IMR-90 (cell line): Measurements from ENCODE around the gene ZNF613. TPM values are rescaled to one million over a fixed set of nuclear protein-coding genes. Genes with fewer than 3 reads are reported as not detected.
"Not testable (repeated sequence)": the region's sequence is repeated elsewhere in the genome, so short reads cannot be mapped to it uniquely, and the experiment has no call there.

Experiments
- ATAC-seq: fragments of 200-7000 bp; cut with Tn5 transposase; 2 replicates; pipeline ENCODE4 v1.9.1; 2020; ENCODE audit warnings: low read depth, mild to moderate bottlenecking, moderate library complexity
- BruUV-seq: library from RNA; stranded (reverse); fragments of 400-500 nt; replicated peaks from 2 replicates; lab custom pipeline; 2021; lab: Mats Ljungman, UMichigan
- CTCF ChIA-PET: fragments of 300-600 bp; formaldehyde crosslinking; extraction: SDS; loops from one replicate; lab custom pipeline; 2021; ENCODE audit warnings: antibody characterized with exemption; lab: Yijun Ruan, JAX
- POLR2A ChIA-PET: fragments of 300-600 bp; sonication (Branson Sonifier 250); formaldehyde crosslinking; loops from one replicate; lab custom pipeline; 2022; ENCODE audit warnings: antibody characterized with exemption; ENCODE audit not compliant: unreplicated experiment; lab: Charles Lee
- DNase-seq: peaks from one replicate; pipeline ENCODE4 v3.0.0; 2013
- H2AFZ ChIP-seq: replicated peaks from 2 replicates; pipeline ENCODE3; 2013; ENCODE audit warnings: low read length, mild to moderate bottlenecking; ENCODE audit not compliant: poor library complexity
- H2AK5ac ChIP-seq: 2 replicates; pipeline ENCODE4 v1.6.1; 2013; ENCODE audit warnings: low read depth, low read length, inconsistent platforms
- H2AK9ac ChIP-seq: replicated peaks from 2 replicates; pipeline ENCODE3; 2013; ENCODE audit warnings: mild to moderate bottlenecking, low read depth, low read length, moderate library complexity; ENCODE audit not compliant: poor library complexity
- H2BK120ac ChIP-seq: 2 replicates; pipeline ENCODE4 v1.6.1; 2013; ENCODE audit warnings: low read depth, low read length, inconsistent platforms
- H2BK15ac ChIP-seq: 3 replicates; pipeline ENCODE4 v1.6.1; 2013; ENCODE audit warnings: low read depth, low read length, inconsistent platforms
- H2BK20ac ChIP-seq: 2 replicates; pipeline ENCODE4 v1.6.1; 2013; ENCODE audit warnings: low read depth, mild to moderate bottlenecking, inconsistent platforms, low read length, moderate library complexity
- H2BK5ac ChIP-seq: 2 replicates; pipeline ENCODE4 v1.6.1; 2013; ENCODE audit warnings: mild to moderate bottlenecking, low read depth, low read length, inconsistent platforms; ENCODE audit not compliant: poor library complexity, severe bottlenecking
- H3K14ac ChIP-seq: replicated peaks from 2 replicates; pipeline ENCODE4 v1.6.1; 2013; ENCODE audit warnings: low read depth, low read length, inconsistent platforms
- H3K18ac ChIP-seq: 2 replicates; pipeline ENCODE4 v1.6.1; 2013; ENCODE audit warnings: low read depth, low read length, control low read depth
- H3K23ac ChIP-seq: 2 replicates; pipeline ENCODE4 v1.6.1; 2013; ENCODE audit warnings: low read depth, low read length, inconsistent platforms
- H3K27ac ChIP-seq: 2 replicates; pipeline ENCODE4 v1.5.1; 2013; ENCODE audit warnings: mild to moderate bottlenecking, control low read depth, low read length; ENCODE audit not compliant: insufficient read depth
- H3K27me3 ChIP-seq: 2 replicates; pipeline ENCODE4 v1.6.1; 2013; ENCODE audit warnings: low read length; ENCODE audit not compliant: control insufficient read depth, insufficient read depth
- H3K36me3 ChIP-seq: 2 replicates; pipeline ENCODE4 v1.6.1; 2013; ENCODE audit warnings: low read length, mixed read lengths; ENCODE audit not compliant: control insufficient read depth, insufficient read depth
- H3K4ac ChIP-seq: 2 replicates; pipeline ENCODE4 v1.6.1; 2013; ENCODE audit warnings: low read depth, low read length, inconsistent platforms
- H3K4me1 ChIP-seq: 2 replicates; pipeline ENCODE4 v1.6.1; 2013; ENCODE audit warnings: low read length, mixed read lengths; ENCODE audit not compliant: control insufficient read depth, insufficient read depth
- H3K4me2 ChIP-seq: 2 replicates; pipeline ENCODE4 v1.6.1; 2013; ENCODE audit warnings: low read depth, mild to moderate bottlenecking, control low read depth, low read length, moderate library complexity
- H3K4me3 ChIP-seq: 2 replicates; pipeline ENCODE4 v1.5.1; 2013; ENCODE audit warnings: low read depth, mild to moderate bottlenecking, control low read depth, low read length, moderate library complexity; ENCODE audit not compliant: insufficient read depth
- H3K56ac ChIP-seq: 2 replicates; pipeline ENCODE4 v1.6.1; 2013; ENCODE audit warnings: low read length, inconsistent platforms; ENCODE audit not compliant: insufficient read depth; ENCODE audit errors: extremely low read depth
- H3K79me1 ChIP-seq, 2 experiments: 2 replicates each; pipeline ENCODE4 v1.6.1; 2013; ENCODE audit warnings: low read length in 2 of 2, inconsistent platforms in 1 of 2, low read depth in 1 of 2
- H3K9ac ChIP-seq: 2 replicates; pipeline ENCODE4 v1.6.1; 2013; ENCODE audit warnings: low read depth, low read length, control low read depth
- H3K9me1 ChIP-seq: 2 replicates; pipeline ENCODE4 v1.6.1; 2013; ENCODE audit warnings: low read length, inconsistent platforms; ENCODE audit not compliant: insufficient read depth
- H3K9me3 ChIP-seq: 2 replicates; pipeline ENCODE4 v1.6.1; 2013; ENCODE audit warnings: low read length; ENCODE audit not compliant: control insufficient read depth, insufficient read depth
- H4K20me1 ChIP-seq: 2 replicates; pipeline ENCODE4 v1.6.1; 2013; ENCODE audit warnings: low read length, inconsistent platforms; ENCODE audit not compliant: insufficient read depth
- H4K5ac ChIP-seq: 2 replicates; pipeline ENCODE4 v1.6.1; 2013; ENCODE audit warnings: mild to moderate bottlenecking, low read depth, low read length, control low read depth
- H4K8ac ChIP-seq, 2 experiments: 2 replicates each; pipeline ENCODE4 v1.6.1; 2013; ENCODE audit warnings: low read depth in 2 of 2, low read length in 2 of 2, control low read depth in 1 of 2, inconsistent platforms in 1 of 2
- H4K91ac ChIP-seq: 2 replicates; pipeline ENCODE4 v1.6.1; 2013; ENCODE audit warnings: low read depth, low read length, inconsistent platforms; ENCODE audit not compliant: insufficient read depth
- WGBS, 2 experiments: methylation state at CpG; one replicate each; pipeline versions ENCODE4 v1.1.5 to v1.1.7; 2013; ENCODE audit warnings: missing lambda C conversion rate in 2 of 2; ENCODE audit not compliant: insufficient read length in 1 of 2; ENCODE audit errors: extremely low coverage in 2 of 2; 5-methylcytosine and 5-hydroxymethylcytosine counted together
- dilution Hi-C: fragments of 300-500 bp; cut with HindIII; formaldehyde crosslinking; loops from one replicate; pipeline ENCODE4 v1.14.3; 2018; ENCODE audit warnings: low sequenced_read_pairs; ENCODE audit not compliant: unreplicated experiment
- in situ Hi-C: fragments of 300-500 bp; cut with MboI; formaldehyde crosslinking; loops from 3 replicates; pipeline ENCODE4 v1.14.3; 2019; ENCODE audit warnings: low sequenced_read_pairs, inconsistent platforms, mixed read lengths
- intact Hi-C: fragments of 100-400 bp; cut with micrococcal nuclease; formaldehyde crosslinking; loops from 2 replicates; pipeline ENCODE4 v1.10.0; 2022
- polyA plus RNA-seq, 3 experiments: library from polyadenylated mRNA; depleted of rRNA; stranded (reverse); fragments of >200 nt; gene quantifications; 2 replicates each; pipeline ENCODE4 v1.2.3, GENCODE V29; 2012; ENCODE audit warnings: low replicate concordance in 1 of 3
- total RNA-seq: library from RNA; depleted of rRNA; stranded (reverse); fragments of >200 nt; gene quantifications from 2 replicates; pipeline ENCODE4 v1.2.3, GENCODE V29; 2012

Gene ZNF613
- total and polyA plus RNA-seq, 2 of the 4 experiments (the other 2 are of a cell fraction) = 3.3 to 10.4 TPM

DNA sequence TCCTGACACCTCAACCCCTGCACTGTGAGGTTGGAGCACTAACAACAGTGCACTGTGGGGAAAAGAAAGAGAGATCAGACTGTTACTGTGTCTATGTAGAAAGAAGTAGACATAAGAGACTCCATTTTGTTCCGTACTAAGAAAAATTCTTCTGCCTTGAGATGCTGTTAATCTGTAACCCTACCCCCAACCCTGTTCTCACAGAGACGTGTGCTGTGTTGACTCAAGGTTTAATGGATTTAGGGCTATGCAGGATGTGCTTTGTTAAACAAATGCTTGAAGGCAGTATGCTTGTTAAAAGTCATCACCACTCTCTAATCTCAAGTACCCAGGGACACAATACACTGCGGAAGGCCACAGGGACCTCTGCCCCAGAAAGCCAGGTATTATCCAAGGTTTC is 21.6 kb upstream of the ZNF613 start:
- POLR2A ChIA-PET, H3K27ac ChIP-seq, CTCF ChIA-PET, H3K14ac ChIP-seq, H3K4ac ChIP-seq, H3K4me2 ChIP-seq, H3K9ac ChIP-seq, H3K4me1 ChIP-seq, H2AK9ac ChIP-seq, H4K20me1 ChIP-seq, H3K23ac ChIP-seq, intact Hi-C loops, H2BK20ac ChIP-seq, H3K27me3 ChIP-seq, dilution Hi-C loops, H4K91ac ChIP-seq, H2AK5ac ChIP-seq, DNase-seq, H4K5ac ChIP-seq, BruUV-seq, ATAC-seq, H2BK120ac ChIP-seq, H2AFZ ChIP-seq, H3K4me3 ChIP-seq, H3K9me1 ChIP-seq, H3K9me3 ChIP-seq, H2BK15ac ChIP-seq, H3K18ac ChIP-seq, in situ Hi-C loops, H3K36me3 ChIP-seq, H2BK5ac ChIP-seq, H3K56ac ChIP-seq: not testable (repeated sequence)
- Histone ChIP-seq H4K8ac (peak overlapping the region in 1 of 2 experiments; percentile 43; a peak in 1 of 4 replicates), H3K79me1 (peaks cover 12 to 29% of the 10 kb centered on the region in 2 experiments)
- WGBS, 2 experiments = no CpG with 5 or more reads among the region's 3 CpGs

GRCh38 chr19:51906108-51906507 is 21.2 kb upstream of the ZNF613 start:
- H3K4me2 ChIP-seq, in situ Hi-C loops, CTCF ChIA-PET, H2BK120ac ChIP-seq, H3K4me1 ChIP-seq, H3K9me3 ChIP-seq, H4K91ac ChIP-seq, H2AK9ac ChIP-seq, H4K5ac ChIP-seq, H3K23ac ChIP-seq, H2AFZ ChIP-seq, dilution Hi-C loops, H3K18ac ChIP-seq, H2BK15ac ChIP-seq, H3K9me1 ChIP-seq, H3K27me3 ChIP-seq, H4K20me1 ChIP-seq, BruUV-seq, H3K9ac ChIP-seq, H3K4ac ChIP-seq, H2AK5ac ChIP-seq, H3K36me3 ChIP-seq, H4K8ac ChIP-seq, ATAC-seq, intact Hi-C loops, H3K14ac ChIP-seq, DNase-seq, POLR2A ChIA-PET, H3K27ac ChIP-seq, H2BK5ac ChIP-seq, H3K4me3 ChIP-seq, H2BK20ac ChIP-seq, H3K56ac ChIP-seq: not testable (repeated sequence)
- no CpG with 5 or more reads among the region's 9 CpGs for WGBS, 2 experiments
- H3K79me1 ChIP-seq = peaks cover 8 to 25% of the 10 kb centered on the region in 2 experiments
